D721Med (cell line): ENCODE data around the gene B3GAT2.

Experiments used
- DNase-seq: peaks from one replicate; pipeline ENCODE4 v3.0.0; 2011; ENCODE audit warnings: low spot score; ENCODE audit not compliant: insufficient read length
- FAIRE-seq: peaks from 2 replicates; lab custom pipeline; 2011; peaks lifted over from hg19 to GRCh38; lab: Jason Lieb, UNC
- TF ChIP-seq, protein P1 (sequence below): IDR thresholded peaks from 2 replicates; pipeline ENCODE4 v1.5.1; 2012; ENCODE audit warnings: mild to moderate bottlenecking, control low read depth; ENCODE audit not compliant: insufficient read depth; ENCODE audit errors: missing control alignments

B3GAT2 gene

GRCh38 chr6:70831427-70831826, 125.4 kb downstream of the B3GAT2 start:
- DNase-seq (no peak), FAIRE-seq (no peak)
- TF ChIP-seq, protein P1, sequence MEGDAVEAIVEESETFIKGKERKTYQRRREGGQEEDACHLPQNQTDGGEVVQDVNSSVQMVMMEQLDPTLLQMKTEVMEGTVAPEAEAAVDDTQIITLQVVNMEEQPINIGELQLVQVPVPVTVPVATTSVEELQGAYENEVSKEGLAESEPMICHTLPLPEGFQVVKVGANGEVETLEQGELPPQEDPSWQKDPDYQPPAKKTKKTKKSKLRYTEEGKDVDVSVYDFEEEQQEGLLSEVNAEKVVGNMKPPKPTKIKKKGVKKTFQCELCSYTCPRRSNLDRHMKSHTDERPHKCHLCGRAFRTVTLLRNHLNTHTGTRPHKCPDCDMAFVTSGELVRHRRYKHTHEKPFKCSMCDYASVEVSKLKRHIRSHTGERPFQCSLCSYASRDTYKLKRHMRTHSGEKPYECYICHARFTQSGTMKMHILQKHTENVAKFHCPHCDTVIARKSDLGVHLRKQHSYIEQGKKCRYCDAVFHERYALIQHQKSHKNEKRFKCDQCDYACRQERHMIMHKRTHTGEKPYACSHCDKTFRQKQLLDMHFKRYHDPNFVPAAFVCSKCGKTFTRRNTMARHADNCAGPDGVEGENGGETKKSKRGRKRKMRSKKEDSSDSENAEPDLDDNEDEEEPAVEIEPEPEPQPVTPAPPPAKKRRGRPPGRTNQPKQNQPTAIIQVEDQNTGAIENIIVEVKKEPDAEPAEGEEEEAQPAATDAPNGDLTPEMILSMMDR, result no peak

- no peak for DNase-seq
- FAIRE-seq, result no peak
- TF ChIP-seq, protein P1, result no peak
These were observed 133.2 kb downstream of the B3GAT2 start for GRCh38 chr6:70823651-70824050.

- FAIRE-seq (no peak), DNase-seq (no peak)
- TF ChIP-seq, protein P1, result no peak
These were observed 135.1 kb downstream of the B3GAT2 start for GRCh38 chr6:70821751-70822150.

GRCh38 chr6:70820778-70821177, 136.1 kb downstream of the B3GAT2 start:
- DNase-seq (no peak), FAIRE-seq (no peak)
- TF ChIP-seq, protein P1, result no peak

DNA sequence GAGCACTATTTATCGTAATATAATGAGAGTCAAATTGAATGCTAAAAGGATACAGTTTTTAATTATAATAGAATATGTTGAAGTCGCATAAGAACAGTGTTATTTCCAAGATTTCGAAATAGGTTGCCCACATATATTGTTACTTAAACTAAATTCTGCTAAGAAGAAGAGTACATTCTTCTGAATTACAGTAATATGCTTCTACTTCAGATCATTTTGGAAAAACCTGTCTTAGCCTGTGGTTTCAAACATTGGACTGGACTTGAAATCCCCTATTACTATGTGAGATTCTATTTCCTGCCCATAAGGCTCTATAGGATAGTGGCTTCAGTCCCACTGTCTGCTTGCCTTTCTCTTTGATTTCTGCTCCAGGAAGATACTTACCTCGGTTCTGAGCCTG, 137.2 kb downstream of the B3GAT2 start:
- TF ChIP-seq, protein P1, result no peak
- DNase-seq (no peak), FAIRE-seq (no peak)

DNA sequence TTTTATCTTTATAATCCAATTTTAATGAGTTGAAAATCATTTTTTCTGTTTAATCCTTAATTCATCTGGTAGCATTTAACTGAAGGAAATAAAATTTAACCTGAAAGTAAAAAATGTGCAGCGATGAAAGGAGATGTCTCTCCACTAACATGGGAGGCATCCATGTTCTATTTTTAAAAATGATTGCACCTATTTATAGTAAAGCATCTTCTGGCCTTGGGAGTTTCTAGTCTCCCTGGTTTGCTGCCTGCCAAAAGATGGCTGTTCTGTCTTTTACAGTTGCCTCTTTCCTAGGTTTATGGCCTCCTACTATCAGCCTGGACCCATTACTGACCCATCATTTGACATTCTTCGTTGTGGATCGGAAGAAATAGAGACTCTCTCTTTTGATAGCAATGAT, 143.0 kb downstream of the B3GAT2 start:
- TF ChIP-seq, protein P1, result no peak

GRCh38 chr6:70811788-70812187, 145.1 kb downstream of the B3GAT2 start:
- DNase-seq (no peak), FAIRE-seq (no peak)
- TF ChIP-seq, protein P1, result no peak

More for the DNA sequence above, 143.0 kb downstream of the B3GAT2 start:
- FAIRE-seq (no peak), DNase-seq (no peak)
